Transverse colon (tissue), 4 donors: ENCODE measurements around the gene FGF22.

Source experiments
- EP300 ChIP-seq: sonication (generic); formaldehyde crosslinking; IDR thresholded peaks from one replicate; pipeline ENCODE4 v1.6.1; 2017; ENCODE audit warnings: antibody characterized with exemption, low read depth
- POLR2A ChIP-seq: fragments of 450-650 bp; IDR thresholded peaks from one replicate; pipeline ENCODE4 v1.6.1; 2016; ENCODE audit warnings: antibody characterized with exemption, mild to moderate bottlenecking, moderate library complexity
- POLR2AphosphoS5 ChIP-seq, 3 donors: sonication (generic); formaldehyde crosslinking; IDR thresholded peaks; one replicate each; pipeline ENCODE4 v1.6.1; 2016; ENCODE audit warnings: antibody characterized with exemption in 3 of 3
- TF ChIP-seq, protein P1 (sequence below), 5 experiments: fragments of 200-600 bp in 3 of 5; fragments of 450-650 bp in 2 of 5; sonication (generic) in 3 of 5; IDR thresholded peaks; 1 replicate in 2 of 5; 2 replicates in 3 of 5; pipeline ENCODE4 v1.5.1; 2016 to 2017; ENCODE audit warnings: antibody characterized with exemption in 5 of 5, inconsistent platforms in 3 of 5, mild to moderate bottlenecking in 2 of 5, moderate library complexity in 1 of 5

DNA sequence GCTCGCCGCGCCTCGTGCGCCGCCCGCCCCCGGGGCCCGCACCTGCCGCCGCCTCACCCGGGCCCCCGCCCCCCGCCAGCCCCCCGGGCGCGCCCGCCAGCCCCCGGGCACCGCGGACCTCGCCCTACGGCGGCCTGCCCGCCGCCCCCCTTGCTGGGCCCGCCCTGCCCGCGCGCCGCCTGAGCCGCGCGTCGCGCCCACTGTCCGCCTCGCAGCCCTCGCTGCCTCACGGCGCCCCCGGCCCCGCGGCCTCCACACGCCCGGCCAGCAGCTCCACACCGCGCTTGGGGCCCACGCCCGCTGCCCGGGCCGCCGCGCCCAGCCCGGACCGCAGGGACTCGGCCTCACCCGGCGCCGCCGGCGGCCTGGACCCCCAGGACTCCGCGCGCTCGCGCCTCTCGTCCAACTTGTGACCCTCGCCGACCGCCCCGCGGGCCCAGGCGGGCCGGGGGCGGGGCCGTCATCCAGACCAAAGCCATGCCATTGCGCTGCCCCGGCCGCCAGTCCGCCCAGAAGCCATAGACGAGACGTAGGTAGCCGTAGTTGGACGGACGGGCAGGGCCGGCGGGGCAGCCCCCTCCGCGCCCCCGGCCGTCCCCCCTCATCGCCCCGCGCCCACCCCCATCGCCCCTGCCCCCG, 23.5 kb upstream of the FGF22 start:
- TF ChIP-seq POLR2A, result no peak
- TF ChIP-seq, protein P1, sequence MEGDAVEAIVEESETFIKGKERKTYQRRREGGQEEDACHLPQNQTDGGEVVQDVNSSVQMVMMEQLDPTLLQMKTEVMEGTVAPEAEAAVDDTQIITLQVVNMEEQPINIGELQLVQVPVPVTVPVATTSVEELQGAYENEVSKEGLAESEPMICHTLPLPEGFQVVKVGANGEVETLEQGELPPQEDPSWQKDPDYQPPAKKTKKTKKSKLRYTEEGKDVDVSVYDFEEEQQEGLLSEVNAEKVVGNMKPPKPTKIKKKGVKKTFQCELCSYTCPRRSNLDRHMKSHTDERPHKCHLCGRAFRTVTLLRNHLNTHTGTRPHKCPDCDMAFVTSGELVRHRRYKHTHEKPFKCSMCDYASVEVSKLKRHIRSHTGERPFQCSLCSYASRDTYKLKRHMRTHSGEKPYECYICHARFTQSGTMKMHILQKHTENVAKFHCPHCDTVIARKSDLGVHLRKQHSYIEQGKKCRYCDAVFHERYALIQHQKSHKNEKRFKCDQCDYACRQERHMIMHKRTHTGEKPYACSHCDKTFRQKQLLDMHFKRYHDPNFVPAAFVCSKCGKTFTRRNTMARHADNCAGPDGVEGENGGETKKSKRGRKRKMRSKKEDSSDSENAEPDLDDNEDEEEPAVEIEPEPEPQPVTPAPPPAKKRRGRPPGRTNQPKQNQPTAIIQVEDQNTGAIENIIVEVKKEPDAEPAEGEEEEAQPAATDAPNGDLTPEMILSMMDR (IDR thresholded peaks at IDR 0.05), result no peak
- TF ChIP-seq POLR2AphosphoS5 (IDR thresholded peaks at IDR 0.05), result no peak
- no peak for TF ChIP-seq EP300
